Keratinocyte (primary cell): ENCODE results near the gene ZNF668. TPM values are rescaled to one million over a fixed set of nuclear protein-coding genes. Genes with fewer than 3 reads are reported as not detected.

ENCODE experiments used
- DNase-seq: peaks from one replicate; pipeline ENCODE4 v3.0.0-alpha.2; 2011; ENCODE audit warnings: low read depth, missing footprints, low spot score
- FAIRE-seq: peaks from 2 replicates; lab custom pipeline; 2011; peaks lifted over from hg19 to GRCh38; lab: Jason Lieb, UNC
- H2AFZ ChIP-seq: 2 replicates; pipeline ENCODE4 v1.6.0; 2012; ENCODE audit warnings: low read length, control low read depth, inconsistent platforms; ENCODE audit not compliant: control insufficient read depth
- H3K27ac ChIP-seq: 2 replicates; pipeline ENCODE4 v1.5.1; 2011; ENCODE audit warnings: low read length; ENCODE audit not compliant: control insufficient read depth, insufficient read depth
- H3K27me3 ChIP-seq: 3 replicates; pipeline ENCODE4 v1.6.0; 2011; ENCODE audit warnings: low read length; ENCODE audit not compliant: control insufficient read depth, insufficient read depth; ENCODE audit errors: extremely low read depth
- H3K36me3 ChIP-seq, 2 experiments: 2 replicates in 1 of 2; 3 replicates in 1 of 2; pipeline ENCODE4 v1.5.1; 2011; ENCODE audit warnings: low read length in 2 of 2, mild to moderate bottlenecking in 1 of 2; ENCODE audit not compliant: control insufficient read depth in 2 of 2, insufficient read depth in 2 of 2; ENCODE audit errors: extremely low read depth in 1 of 2
- H3K4me1 ChIP-seq: 3 replicates; pipeline ENCODE4 v1.5.1; 2011; ENCODE audit warnings: low read length; ENCODE audit not compliant: control insufficient read depth, insufficient read depth; ENCODE audit errors: extremely low read depth
- H3K4me2 ChIP-seq: 3 replicates; pipeline ENCODE4 v1.6.0; 2011; ENCODE audit warnings: low read depth, low read length; ENCODE audit not compliant: control insufficient read depth, insufficient read depth; ENCODE audit errors: extremely low read depth
- H3K4me3 ChIP-seq, 3 experiments: fragments of 200-600 bp in 1 of 3; sonication (generic) in 1 of 3; 2 replicates in 2 of 3; 3 replicates in 1 of 3; pipeline ENCODE4 v1.5.1; 2011 to 2016; ENCODE audit warnings: low read length in 3 of 3, mild to moderate bottlenecking in 3 of 3, control low read depth in 2 of 3, inconsistent platforms in 1 of 3, low read depth in 1 of 3, mixed read lengths in 1 of 3, mixed run types in 1 of 3, moderate library complexity in 1 of 3; ENCODE audit not compliant: control insufficient read depth in 2 of 3, insufficient read depth in 2 of 3; ENCODE audit errors: extremely low read depth in 1 of 3
- H3K79me2 ChIP-seq: 2 replicates; pipeline ENCODE4 v1.6.0; 2012; ENCODE audit warnings: low read length; ENCODE audit not compliant: control insufficient read depth, insufficient read depth
- H3K9ac ChIP-seq: 3 replicates; pipeline ENCODE4 v1.6.0; 2011; ENCODE audit warnings: low read length; ENCODE audit not compliant: control insufficient read depth, insufficient read depth; ENCODE audit errors: extremely low read depth
- H3K9me1 ChIP-seq: 3 replicates; pipeline ENCODE4 v1.6.0; 2011; ENCODE audit warnings: low read length; ENCODE audit not compliant: control insufficient read depth, insufficient read depth; ENCODE audit errors: extremely low read depth
- H3K9me3 ChIP-seq: 2 replicates; pipeline ENCODE4 v1.5.1; 2012; ENCODE audit warnings: low read depth, low read length; ENCODE audit not compliant: control insufficient read depth
- H4K20me1 ChIP-seq: 3 replicates; pipeline ENCODE4 v1.6.0; 2011; ENCODE audit warnings: low read length; ENCODE audit not compliant: control insufficient read depth, insufficient read depth; ENCODE audit errors: extremely low read depth
- EZH2 ChIP-seq: IDR thresholded peaks from one replicate; pipeline ENCODE4 v1.6.1; 2012; ENCODE audit warnings: inconsistent platforms, mild to moderate bottlenecking, low read length, moderate library complexity
- dilution Hi-C: fragments of 300-500 bp; cut with MboI; formaldehyde crosslinking; loops from one replicate; pipeline ENCODE4 v1.7.0; 2020; ENCODE audit warnings: low sequenced_read_pairs; ENCODE audit not compliant: extremely low pct_ligation_motif_present
- polyA plus RNA-seq, 5 experiments: library from polyadenylated mRNA; depleted of rRNA in 3 of 5; stranded (reverse) in 3 of 5; stranded (forward) in 1 of 5; unstranded in 1 of 5; fragments of >200 nt; gene quantifications; 1 replicate in 1 of 5; 2 replicates in 3 of 5; 3 replicates in 1 of 5; pipeline versions ENCODE4 v1.2.1 to v1.2.3, GENCODE V29; 2011 to 2012; ENCODE audit warnings: missing spikeins in 2 of 5, low read depth in 1 of 5, low replicate concordance in 1 of 5
- TF ChIP-seq, protein P1 (sequence below), 3 experiments: IDR thresholded peaks in 1 of 3; conservative IDR thresholded peaks in 1 of 3; optimal IDR thresholded peaks in 1 of 3; 2 replicates in 2 of 3; 3 replicates in 1 of 3; pipeline versions ENCODE3 to v1.5.1; 2011; ENCODE audit warnings: low read length in 3 of 3, mild to moderate bottlenecking in 3 of 3, moderate library complexity in 2 of 3, control low read depth in 1 of 3, inconsistent platforms in 1 of 3; ENCODE audit not compliant: insufficient read depth in 2 of 3; ENCODE audit errors: extremely low read depth in 1 of 3

ZNF668 gene
- polyA plus RNA-seq, 1 donor (not counting 4 experiments of a cell fraction or from before 2014, with no cell fraction given): 5.5 TPM

DNA sequence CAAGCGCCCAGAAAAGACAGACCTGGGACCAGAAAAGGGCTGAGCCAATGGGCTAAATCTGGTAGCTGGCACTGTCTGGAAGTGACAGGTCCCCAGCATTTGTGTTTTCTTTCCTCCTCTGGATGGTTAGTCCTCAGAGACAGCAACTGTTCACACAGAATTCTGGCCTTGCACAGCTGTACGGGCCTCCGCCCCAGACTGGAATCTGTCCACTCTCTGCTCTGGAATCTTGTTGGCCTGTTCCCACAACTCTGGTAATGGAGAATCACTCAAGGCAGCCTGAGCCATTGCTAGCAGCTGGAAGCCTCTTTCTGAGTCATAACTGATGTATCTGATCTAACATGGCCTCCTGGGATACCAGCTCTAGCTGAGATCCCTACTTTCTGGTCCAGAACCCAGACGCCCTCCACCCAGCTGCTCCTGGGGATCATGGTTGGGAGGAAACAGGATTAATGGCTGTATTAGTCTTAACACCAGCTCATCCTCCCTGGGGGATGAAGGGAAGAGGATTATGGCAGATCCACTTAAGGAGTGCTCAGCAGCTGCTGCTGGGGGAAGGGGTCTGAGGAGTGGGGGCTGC lies 9.1 kb downstream of the ZNF668 start:
- Histone ChIP-seq H3K36me3 (peaks cover 10 to 17% of the 10 kb centered on the region in 2 experiments), H3K9me1 (no peaks in the 10 kb centered on the region), H3K27me3 (no peaks in the 10 kb centered on the region), H3K4me3 (peak overlapping the region in 2 of 3 experiments; percentile 36 to 48), H4K20me1 (no peaks in the 10 kb centered on the region), H3K9ac (peak overlapping the region; percentile 72), H3K79me2 (peaks cover 64% of the 10 kb centered on the region), H3K4me1 (peaks cover 13% of the 10 kb centered on the region), H3K4me2 (peak overlapping the region; percentile 79), H2AFZ (peak overlapping the region; percentile 77), H3K27ac (peak overlapping the region; percentile 85), H3K9me3 (no peaks in the 10 kb centered on the region)
- peak; percentile 53 for DNase-seq
- peak; percentile 99 for FAIRE-seq
- dilution Hi-C loops: no loop called here
- TF ChIP-seq, protein P1, sequence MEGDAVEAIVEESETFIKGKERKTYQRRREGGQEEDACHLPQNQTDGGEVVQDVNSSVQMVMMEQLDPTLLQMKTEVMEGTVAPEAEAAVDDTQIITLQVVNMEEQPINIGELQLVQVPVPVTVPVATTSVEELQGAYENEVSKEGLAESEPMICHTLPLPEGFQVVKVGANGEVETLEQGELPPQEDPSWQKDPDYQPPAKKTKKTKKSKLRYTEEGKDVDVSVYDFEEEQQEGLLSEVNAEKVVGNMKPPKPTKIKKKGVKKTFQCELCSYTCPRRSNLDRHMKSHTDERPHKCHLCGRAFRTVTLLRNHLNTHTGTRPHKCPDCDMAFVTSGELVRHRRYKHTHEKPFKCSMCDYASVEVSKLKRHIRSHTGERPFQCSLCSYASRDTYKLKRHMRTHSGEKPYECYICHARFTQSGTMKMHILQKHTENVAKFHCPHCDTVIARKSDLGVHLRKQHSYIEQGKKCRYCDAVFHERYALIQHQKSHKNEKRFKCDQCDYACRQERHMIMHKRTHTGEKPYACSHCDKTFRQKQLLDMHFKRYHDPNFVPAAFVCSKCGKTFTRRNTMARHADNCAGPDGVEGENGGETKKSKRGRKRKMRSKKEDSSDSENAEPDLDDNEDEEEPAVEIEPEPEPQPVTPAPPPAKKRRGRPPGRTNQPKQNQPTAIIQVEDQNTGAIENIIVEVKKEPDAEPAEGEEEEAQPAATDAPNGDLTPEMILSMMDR (optimal IDR thresholded peaks at IDR 0.05 in 1 of 3, IDR thresholded peaks at IDR 0.05 in 1 of 3, conservative IDR thresholded peaks at IDR 0.05 in 1 of 3; ENCODE audit: extremely low read depth in 1 of 3, insufficient read depth in 2 of 3, low read length in 3 of 3): no peak
- no peak for TF ChIP-seq EZH2

DNA sequence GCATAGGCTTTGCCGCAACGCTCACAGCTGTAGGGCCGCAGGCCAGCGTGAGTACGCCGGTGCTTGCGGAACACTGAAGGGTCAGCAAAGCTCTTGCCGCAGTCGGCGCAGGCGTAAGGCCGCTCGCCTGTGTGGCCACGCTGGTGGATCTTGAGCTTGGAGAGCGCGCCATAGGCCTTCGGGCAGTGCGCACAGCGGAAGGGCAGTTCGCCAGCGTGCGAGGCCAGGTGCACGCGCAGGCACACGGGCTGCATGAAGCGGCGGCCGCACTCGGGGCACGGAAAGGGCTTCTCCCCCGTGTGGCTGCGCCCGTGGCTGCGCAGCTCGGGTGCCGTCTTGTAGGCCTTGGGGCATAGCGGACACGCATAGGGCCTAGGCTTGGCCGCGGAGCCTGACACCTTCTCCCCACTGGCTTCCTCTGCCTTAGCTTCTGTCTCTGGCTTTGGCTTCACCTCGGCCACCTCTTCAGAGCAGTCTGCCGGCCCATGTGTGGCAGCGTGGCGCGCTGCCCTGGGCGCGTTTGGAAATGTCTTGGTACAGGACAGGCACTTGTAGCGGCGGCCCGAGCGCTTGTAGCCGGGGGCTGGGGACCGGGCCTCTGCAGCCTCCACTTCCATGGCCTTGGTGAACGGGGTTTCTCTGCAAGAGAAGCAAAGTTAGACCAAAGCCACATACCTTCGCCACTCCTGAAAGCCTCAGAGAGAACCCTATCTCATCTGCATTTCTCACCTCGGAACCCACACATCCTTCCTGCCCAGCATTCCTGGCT lies 10.0 kb downstream of the ZNF668 start:
- Histone ChIP-seq H3K9me3 (no peaks in the 10 kb centered on the region), H3K27me3 (no peaks in the 10 kb centered on the region), H4K20me1 (no peaks in the 10 kb centered on the region), H3K9ac (peak overlapping the region; percentile 72), H3K4me3 (peak overlapping the region in 1 of 3 experiments; percentile 48), H3K9me1 (no peaks in the 10 kb centered on the region), H2AFZ (no peak overlapping the region), H3K36me3 (peaks cover 10 to 17% of the 10 kb centered on the region in 2 experiments), H3K4me2 (peak overlapping the region; percentile 79), H3K4me1 (peaks cover 13% of the 10 kb centered on the region), H3K79me2 (peaks cover 60% of the 10 kb centered on the region), H3K27ac (peak overlapping the region; percentile 85)
- no peak for DNase-seq
- dilution Hi-C loops: no loop called here
- FAIRE-seq: no peak
- TF ChIP-seq EZH2: no peak
- TF ChIP-seq, protein P1 (optimal IDR thresholded peaks at IDR 0.05 in 1 of 3, IDR thresholded peaks at IDR 0.05 in 1 of 3, conservative IDR thresholded peaks at IDR 0.05 in 1 of 3; ENCODE audit: extremely low read depth in 1 of 3, insufficient read depth in 2 of 3, low read length in 3 of 3): no peak
